ENCODE measurements around the gene JAML.
A peak's percentile ranks its signal among the peaks of the same experiment; 100 is the strongest.
"Not testable (repeated sequence)": the region's sequence is repeated elsewhere in the genome, so short reads cannot be mapped to it uniquely, and the experiment has no call there.

JAML gene

GRCh38 chr11:118194835-118195627 lies 29.8 kb downstream of the JAML start:
- no peak for DNase-seq (ENCODE audit: low read depth in 2 of 2)

- no peak for DNase-seq (ENCODE audit: low read depth in 2 of 2)
Measured at GRCh38 chr11:118193910-118194566, 30.8 kb downstream of the JAML start.

- not testable (repeated sequence) for DNase-seq (ENCODE audit: low read depth in 2 of 2)
Measured at GRCh38 chr11:118192817-118193216, 32.0 kb downstream of the JAML start.

- DNase-seq (ENCODE audit: low read depth in 2 of 2): not testable (repeated sequence)
Measured at GRCh38 chr11:118190942-118191506, 33.8 kb downstream of the JAML start.

GRCh38 chr11:118186346-118187107 lies 38.3 kb downstream of the JAML start:
- DNase-seq (ENCODE audit: low read depth in 2 of 2): no peak

GRCh38 chr11:118184784-118185579 lies 39.8 kb downstream of the JAML start:
- DNase-seq (ENCODE audit: low read depth in 2 of 2): no peak

GRCh38 chr11:118183691-118184090 lies 41.1 kb downstream of the JAML start:
- DNase-seq (ENCODE audit: low read depth in 2 of 2): not testable (repeated sequence)

- DNase-seq (ENCODE audit: low read depth in 2 of 2): no peak
Measured at GRCh38 chr11:118180300-118180703, 44.5 kb downstream of the JAML start.

- DNase-seq (ENCODE audit: low read depth in 2 of 2): no peak
Measured at GRCh38 chr11:118176778-118177134, 48.1 kb downstream of the JAML start.

GRCh38 chr11:118175993-118176777 lies 48.6 kb downstream of the JAML start, which contains the start of gene SCN2B:
SCN2B (minus strand) TSS chr11:118176639; CDS start chr11:118176431, 208 bp downstream.
- no peak for DNase-seq (ENCODE audit: low read depth in 2 of 2)

- no peak for DNase-seq (ENCODE audit: low read depth in 2 of 2)
Measured at GRCh38 chr11:118175031-118175992, 49.5 kb downstream of the JAML start.

GRCh38 chr11:118174006-118174567 lies 50.7 kb downstream of the JAML start:
- no peak for DNase-seq (ENCODE audit: low read depth in 2 of 2)

- no peak for DNase-seq (ENCODE audit: low read depth in 2 of 2)
Measured at GRCh38 chr11:118172356-118172755, 52.5 kb downstream of the JAML start.

GRCh38 chr11:118171269-118172062 lies 53.3 kb downstream of the JAML start:
- peak; percentile 30 to 49 for DNase-seq (ENCODE audit: low read depth in 2 of 2)

- DNase-seq (ENCODE audit: low read depth in 2 of 2): no peak
Measured at GRCh38 chr11:118170882-118171268, 53.9 kb downstream of the JAML start.

GRCh38 chr11:118170231-118170630 lies 54.6 kb downstream of the JAML start:
- no peak for DNase-seq (ENCODE audit: low read depth in 2 of 2)

GRCh38 chr11:118169300-118170140 lies 55.3 kb downstream of the JAML start:
- DNase-seq (ENCODE audit: low read depth in 2 of 2): no peak
